Bronchial epithelial cell (primary cell): Measurements from ENCODE around the gene KRTAP10-9. TPM values are rescaled to one million over a fixed set of nuclear protein-coding genes. Genes with fewer than 3 reads are reported as not detected.
"Not testable (repeated sequence)": the region's sequence is repeated elsewhere in the genome, so short reads cannot be mapped to it uniquely, and the experiment has no call there.

ENCODE experiments used
- DNase-seq: peaks from one replicate; pipeline ENCODE4 v3.0.0-alpha.2; 2010; ENCODE audit warnings: low read depth
- FAIRE-seq: peaks from 2 replicates; lab custom pipeline; 2011; peaks lifted over from hg19 to GRCh38; lab: Jason Lieb, UNC
- H3K27me3 ChIP-seq: 2 replicates; pipeline ENCODE4 v1.5.1; 2011; ENCODE audit warnings: low read length; ENCODE audit not compliant: control insufficient read depth, insufficient read depth
- H3K36me3 ChIP-seq: 2 replicates; pipeline ENCODE4 v1.5.1; 2011; ENCODE audit warnings: low read length; ENCODE audit not compliant: control insufficient read depth, insufficient read depth
- H3K4me3 ChIP-seq: 2 replicates; pipeline ENCODE4 v1.5.1; 2011; ENCODE audit warnings: mild to moderate bottlenecking, low read depth, low read length, control low read depth
- total RNA-seq: library from RNA; depleted of rRNA; stranded (reverse); fragments of >200 nt; gene quantifications from 2 replicates; pipeline ENCODE4 v1.2.1, GENCODE V29; 2014
- TF ChIP-seq, protein P1 (sequence below): IDR thresholded peaks from 2 replicates; pipeline ENCODE4 v1.5.1; 2011; ENCODE audit warnings: mild to moderate bottlenecking, moderate library complexity, low read length, control low read depth, inconsistent platforms; ENCODE audit not compliant: insufficient read depth, severe bottlenecking

KRTAP10-9 gene
- total RNA-seq, 1 donor from 2014 or later, result not detected

DNA sequence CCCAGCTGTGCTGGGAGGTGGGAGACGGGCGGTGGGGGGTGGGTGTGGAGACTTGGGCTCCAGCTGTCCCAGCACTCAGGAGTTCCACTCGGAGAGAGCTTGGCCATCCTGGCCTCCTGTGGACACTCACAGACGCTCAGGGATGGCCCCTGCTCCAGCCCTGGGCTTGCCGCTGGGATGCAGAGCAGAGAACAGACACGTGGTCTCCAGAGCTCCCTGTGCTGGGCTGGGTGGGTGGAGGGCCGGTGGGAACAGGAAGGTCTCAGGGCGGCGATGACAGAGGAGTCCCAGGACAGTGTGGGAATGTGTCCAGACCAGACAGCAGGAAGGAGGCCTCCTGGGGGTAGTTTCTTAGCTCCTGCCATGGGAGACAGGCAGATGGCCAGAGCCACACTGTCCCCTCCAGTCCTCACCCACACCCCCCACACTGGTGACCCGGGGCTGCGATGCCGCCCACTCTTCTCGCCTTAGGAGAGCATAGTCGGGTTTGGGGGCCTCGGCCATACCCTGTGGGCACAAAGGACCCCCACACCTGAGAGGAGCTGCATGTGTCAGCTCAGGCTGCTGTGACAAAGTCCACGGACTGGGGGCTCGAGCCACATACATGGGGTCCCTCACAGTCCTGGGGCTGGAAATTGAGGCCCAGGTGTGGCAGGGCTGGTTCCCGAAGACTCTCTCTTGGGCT, 2.0 kb downstream of the KRTAP10-9 start:
- Histone ChIP-seq H3K27me3 (no peaks in the 10 kb centered on the region), H3K36me3 (no peaks in the 10 kb centered on the region), H3K4me3 (no peak overlapping the region)
- TF ChIP-seq, protein P1, sequence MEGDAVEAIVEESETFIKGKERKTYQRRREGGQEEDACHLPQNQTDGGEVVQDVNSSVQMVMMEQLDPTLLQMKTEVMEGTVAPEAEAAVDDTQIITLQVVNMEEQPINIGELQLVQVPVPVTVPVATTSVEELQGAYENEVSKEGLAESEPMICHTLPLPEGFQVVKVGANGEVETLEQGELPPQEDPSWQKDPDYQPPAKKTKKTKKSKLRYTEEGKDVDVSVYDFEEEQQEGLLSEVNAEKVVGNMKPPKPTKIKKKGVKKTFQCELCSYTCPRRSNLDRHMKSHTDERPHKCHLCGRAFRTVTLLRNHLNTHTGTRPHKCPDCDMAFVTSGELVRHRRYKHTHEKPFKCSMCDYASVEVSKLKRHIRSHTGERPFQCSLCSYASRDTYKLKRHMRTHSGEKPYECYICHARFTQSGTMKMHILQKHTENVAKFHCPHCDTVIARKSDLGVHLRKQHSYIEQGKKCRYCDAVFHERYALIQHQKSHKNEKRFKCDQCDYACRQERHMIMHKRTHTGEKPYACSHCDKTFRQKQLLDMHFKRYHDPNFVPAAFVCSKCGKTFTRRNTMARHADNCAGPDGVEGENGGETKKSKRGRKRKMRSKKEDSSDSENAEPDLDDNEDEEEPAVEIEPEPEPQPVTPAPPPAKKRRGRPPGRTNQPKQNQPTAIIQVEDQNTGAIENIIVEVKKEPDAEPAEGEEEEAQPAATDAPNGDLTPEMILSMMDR, result no peak
- no peak for FAIRE-seq
- no peak for DNase-seq

DNA sequence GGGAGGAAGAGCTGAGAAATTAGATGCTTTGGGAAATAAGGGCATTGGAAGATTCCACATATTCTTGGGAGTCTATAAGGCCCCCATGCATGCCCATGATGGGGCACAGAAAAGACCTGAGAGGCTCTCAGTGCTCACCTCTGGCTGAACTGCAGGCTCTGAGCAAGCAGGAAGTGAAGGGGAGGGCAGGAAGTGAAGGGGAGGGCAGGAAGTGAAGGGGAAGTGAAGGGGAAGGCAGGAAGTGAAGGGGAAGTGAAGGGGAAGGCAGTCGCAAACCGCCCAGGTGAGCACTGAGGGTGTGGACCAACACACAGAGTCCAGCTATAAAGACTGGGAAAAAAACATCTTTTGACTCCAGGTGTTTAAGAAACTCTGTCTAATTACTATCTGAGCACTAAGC, 3.5 kb downstream of the KRTAP10-9 start:
- TF ChIP-seq, protein P1, result no peak
- no peak for FAIRE-seq

DNA sequence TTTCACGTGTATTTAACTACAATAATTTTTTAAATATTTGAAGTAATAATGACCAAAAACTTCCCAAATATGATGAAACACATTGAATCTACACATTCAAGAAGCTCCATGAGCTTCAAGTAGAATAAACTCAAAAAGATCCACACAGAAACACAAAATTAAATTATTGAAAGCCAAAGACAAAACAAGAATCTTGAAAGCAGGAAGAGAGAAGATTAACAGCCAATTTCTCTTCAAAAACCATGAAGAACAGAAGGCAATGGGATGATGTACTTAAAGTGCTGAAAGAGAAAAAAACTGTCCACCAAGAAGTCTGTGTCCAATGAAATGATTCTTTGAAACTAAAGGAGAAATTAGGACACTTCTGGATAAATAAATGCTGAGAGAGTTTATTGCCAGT, 5.2 kb downstream of the KRTAP10-9 start:
- TF ChIP-seq, protein P1, result no peak
- no peak overlapping the region for H3K4me3 ChIP-seq
- FAIRE-seq (no peak), DNase-seq (no peak)
- no peaks in the 10 kb centered on the region for H3K36me3 ChIP-seq
- H3K27me3 ChIP-seq, result no peaks in the 10 kb centered on the region

More for the DNA sequence above, 3.5 kb downstream of the KRTAP10-9 start:
- H3K4me3 ChIP-seq, result no peak overlapping the region
- H3K36me3 ChIP-seq, result no peaks in the 10 kb centered on the region
- DNase-seq, result no peak
- H3K27me3 ChIP-seq, result no peaks in the 10 kb centered on the region

DNA sequence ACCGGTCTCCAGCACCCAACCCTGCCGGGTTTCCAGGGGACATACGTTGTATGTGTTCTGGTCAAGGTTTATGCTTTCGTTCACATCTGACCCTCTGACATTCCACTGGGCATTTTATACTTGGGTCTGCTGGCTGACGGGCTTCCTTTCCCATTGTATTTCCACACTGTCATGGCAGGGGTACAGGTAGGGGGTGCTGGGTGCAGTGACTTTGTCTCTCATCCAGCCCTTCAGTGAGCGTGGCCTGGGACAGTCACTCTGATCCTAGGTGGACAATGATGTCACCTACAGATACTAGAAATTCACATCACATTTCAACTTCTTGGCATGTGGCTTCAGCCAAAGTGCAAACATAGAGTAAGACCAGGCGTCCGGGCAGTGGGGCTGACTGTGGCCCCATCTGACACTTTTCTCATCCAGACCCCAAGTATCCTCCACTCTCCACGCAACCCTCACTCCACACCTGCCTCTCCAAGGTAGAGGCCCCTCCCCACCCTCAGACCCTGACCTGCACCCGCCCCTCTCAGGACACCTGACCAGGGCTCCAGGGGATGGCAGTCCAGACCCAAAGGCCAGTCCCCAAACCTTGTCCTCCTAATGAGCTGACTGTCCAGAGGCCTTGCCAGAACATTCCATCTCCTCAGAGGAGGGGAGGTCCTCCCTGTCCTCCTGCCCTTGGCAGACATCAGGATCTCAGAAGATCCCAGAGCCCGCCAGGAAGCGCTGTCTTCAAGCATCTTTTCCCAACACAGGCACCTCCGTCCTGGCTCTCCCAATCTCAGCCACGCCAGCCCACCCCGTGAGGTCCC, 9.5 kb downstream of the KRTAP10-9 start:
- FAIRE-seq (no peak), DNase-seq (no peak)
- TF ChIP-seq, protein P1, result no peak
- H3K4me3 ChIP-seq, result no peak overlapping the region
- H3K36me3 ChIP-seq, result no peaks in the 10 kb centered on the region
- H3K27me3 ChIP-seq, result no peaks in the 10 kb centered on the region

DNA sequence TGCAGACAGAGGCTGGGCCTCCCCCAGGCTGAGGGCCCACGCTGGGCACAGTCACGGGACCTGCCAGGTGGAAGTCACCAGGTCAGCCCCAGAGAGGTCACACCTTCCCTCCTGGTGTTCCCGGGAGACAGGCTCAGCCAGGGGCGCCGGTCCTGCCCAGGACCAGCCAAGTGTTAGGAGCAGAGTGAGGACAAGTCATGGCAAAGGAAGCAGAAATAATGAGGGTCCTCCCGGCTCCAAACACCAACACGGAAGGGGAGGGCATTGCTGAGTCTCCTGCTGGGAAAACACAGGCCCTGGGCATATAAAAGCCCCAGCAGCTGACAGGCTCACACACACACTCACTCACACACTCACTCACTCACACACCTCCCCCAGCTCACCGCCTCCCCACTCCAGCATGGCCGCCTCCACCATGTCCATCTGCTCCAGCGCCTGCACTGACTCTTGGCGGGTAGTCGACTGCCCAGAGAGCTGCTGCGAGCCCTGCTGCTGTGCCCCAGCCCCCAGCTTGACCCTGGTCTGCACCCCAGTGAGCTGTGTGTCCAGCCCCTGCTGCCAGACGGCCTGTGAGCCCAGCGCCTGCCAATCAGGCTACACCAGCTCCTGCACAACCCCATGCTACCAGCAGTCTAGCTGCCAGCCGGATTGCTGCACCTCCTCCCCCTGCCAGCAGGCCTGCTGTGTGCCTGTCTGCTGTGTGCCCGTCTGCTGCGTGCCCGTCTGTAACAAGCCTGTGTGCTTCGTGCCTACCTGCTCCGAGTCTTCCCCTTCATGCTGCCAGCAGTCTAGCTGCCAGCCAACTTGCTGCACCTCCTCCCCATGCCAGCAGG, 10.3 kb downstream of the KRTAP10-9 start, which contains the start of gene KRTAP10-10:
KRTAP10-10 (plus strand) TSS at position 339 of the 833 bp plus-strand sequence; CDS start at position 401, 62 bp downstream.
- TF ChIP-seq, protein P1, result no peak
- peak; percentile 92 for FAIRE-seq
- H3K36me3 ChIP-seq, result no peaks in the 10 kb centered on the region
- no peaks in the 10 kb centered on the region for H3K27me3 ChIP-seq
- no peak for DNase-seq
- no peak within 1 kb of the TSS for H3K4me3 ChIP-seq

DNA sequence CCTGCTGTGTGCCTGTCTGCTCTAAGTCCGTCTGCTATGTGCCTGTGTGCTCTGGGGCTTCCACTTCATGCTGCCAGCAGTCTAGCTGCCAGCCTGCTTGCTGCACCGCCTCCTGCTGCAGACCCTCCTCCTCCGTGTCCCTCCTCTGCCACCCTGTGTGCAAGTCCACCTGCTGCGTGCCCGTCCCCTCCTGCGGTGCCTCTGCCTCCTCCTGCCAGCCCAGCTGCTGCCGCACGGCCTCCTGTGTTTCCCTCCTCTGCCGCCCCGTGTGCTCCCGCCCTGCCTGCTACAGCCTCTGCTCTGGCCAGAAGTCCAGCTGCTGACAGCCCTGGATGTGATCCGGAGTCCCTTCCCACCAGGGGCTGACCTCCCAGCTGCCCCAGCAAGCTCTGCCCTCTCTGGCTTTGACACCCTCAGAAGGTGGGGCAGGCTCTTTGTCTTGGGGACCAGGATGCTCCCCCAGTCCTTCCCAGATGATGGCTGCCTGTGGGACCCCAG, 11.0 kb downstream of the KRTAP10-9 start:
- H3K27me3 ChIP-seq, DNase-seq, H3K4me3 ChIP-seq, FAIRE-seq, H3K36me3 ChIP-seq: not testable (repeated sequence)

DNA sequence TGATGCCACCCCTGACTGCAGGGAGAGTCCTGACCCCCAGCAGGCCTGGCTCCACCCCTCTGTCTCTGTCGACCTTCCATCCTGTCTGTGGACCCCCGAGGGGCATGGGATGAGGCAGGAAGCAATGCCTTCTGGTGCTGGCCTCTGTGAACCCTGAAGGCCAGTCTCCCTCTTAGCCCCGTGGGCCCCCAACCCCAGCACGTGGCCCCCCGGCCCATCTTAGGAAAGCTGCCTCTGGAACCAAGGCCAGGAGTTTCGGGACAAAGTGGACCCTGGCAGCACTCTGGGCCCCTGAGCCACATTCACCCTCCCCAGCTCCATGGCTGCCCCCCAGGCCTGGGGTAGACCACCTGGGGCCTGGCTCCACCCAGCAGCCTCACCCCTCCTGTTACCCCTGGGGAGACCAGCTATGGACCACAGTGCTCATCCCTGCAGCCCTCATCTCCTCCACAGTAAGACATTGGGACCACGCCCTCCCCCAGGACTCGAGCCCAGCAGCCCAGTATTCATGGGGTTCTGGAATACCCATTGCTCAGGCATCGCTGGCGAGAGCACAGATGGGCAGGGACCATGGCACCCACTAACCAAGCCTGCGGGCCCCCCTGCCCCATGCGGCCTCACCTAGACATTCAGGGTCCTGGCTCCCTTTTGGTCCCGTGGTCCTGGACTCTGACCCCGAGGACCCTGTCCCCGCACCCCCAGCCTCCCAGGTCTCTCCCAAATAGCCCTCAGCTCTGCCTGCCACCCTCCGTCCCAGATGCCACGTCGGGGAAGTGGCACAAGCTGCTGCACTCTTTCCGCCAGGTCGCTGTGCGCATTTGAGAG, 11.8 kb downstream of the KRTAP10-9 start:
- H3K27me3 ChIP-seq, DNase-seq, H3K36me3 ChIP-seq, H3K4me3 ChIP-seq: not testable (repeated sequence)
- FAIRE-seq, result peak; percentile 81
